Measurements from ENCODE around the gene TPBGL. TPM values are rescaled to one million over a fixed set of nuclear protein-coding genes. Genes with fewer than 3 reads are reported as not detected.

The TPBGL gene
- total and polyA plus RNA-seq, 2 donors = 0.05 to 0.23 TPM

GRCh38 chr11:75204685-75205563 is 35.6 kb upstream of the TPBGL start:
- WGBS = 36% methylated on average over 9 of the region's 9 CpGs
- Histone ChIP-seq H3K4me3 (ENCODE audit: low read length in 2 of 2) (no peak overlapping the region), H3K4me1 (ENCODE audit: control insufficient read depth in 2 of 2, insufficient read depth in 2 of 2, low read length in 2 of 2) (no peaks in the 10 kb centered on the region), H3K27ac (ENCODE audit: low read depth in 1 of 2, low read length in 1 of 2) (no peak overlapping the region), H3K27me3 (ENCODE audit: control insufficient read depth in 2 of 2, insufficient read depth in 1 of 2, low read length in 1 of 2) (peaks cover 0 to 6% of the 10 kb centered on the region in 2 donors), H3K9me3 (ENCODE audit: control insufficient read depth in 2 of 2, insufficient read depth in 1 of 2, low read length in 1 of 2) (no peaks in the 10 kb centered on the region), H3K36me3 (ENCODE audit: control insufficient read depth in 2 of 2, insufficient read depth in 2 of 2, low read length in 1 of 2) (no peaks in the 10 kb centered on the region)
- DNase-seq (ENCODE audit: low read depth in 6 of 9, low spot score in 9 of 9) = peak; percentile 20 to 74 (median 44)

- Histone ChIP-seq H3K9me3 (ENCODE audit: control insufficient read depth in 2 of 2, insufficient read depth in 1 of 2, low read length in 1 of 2) (no peaks in the 10 kb centered on the region), H3K4me3 (ENCODE audit: low read length in 2 of 2) (no peak overlapping the region), H3K27ac (ENCODE audit: low read depth in 1 of 2, low read length in 1 of 2) (no peak overlapping the region), H3K4me1 (ENCODE audit: control insufficient read depth in 2 of 2, insufficient read depth in 2 of 2, low read length in 2 of 2) (no peaks in the 10 kb centered on the region), H3K27me3 (ENCODE audit: control insufficient read depth in 2 of 2, insufficient read depth in 1 of 2, low read length in 1 of 2) (peaks cover 0 to 6% of the 10 kb centered on the region in 2 donors), H3K36me3 (ENCODE audit: control insufficient read depth in 2 of 2, insufficient read depth in 2 of 2, low read length in 1 of 2) (no peaks in the 10 kb centered on the region)
- WGBS = 92% methylated on average over 5 of the region's 5 CpGs
- no peak for DNase-seq (ENCODE audit: low read depth in 6 of 9, low spot score in 9 of 9)
These were observed 35.0 kb upstream of the TPBGL start for GRCh38 chr11:75205564-75206020.

- H3K27ac ChIP-seq (ENCODE audit: low read depth in 1 of 2, low read length in 1 of 2) = no peak overlapping the region
These were observed 32.1 kb upstream of the TPBGL start for GRCh38 chr11:75208446-75208845.

GRCh38 chr11:75212411-75212810 is 28.2 kb upstream of the TPBGL start:
- Histone ChIP-seq H3K27ac (ENCODE audit: low read depth in 1 of 2, low read length in 1 of 2) (no peak overlapping the region), H3K4me1 (ENCODE audit: control insufficient read depth in 2 of 2, insufficient read depth in 2 of 2, low read length in 2 of 2) (no peaks in the 10 kb centered on the region), H3K9me3 (ENCODE audit: control insufficient read depth in 2 of 2, insufficient read depth in 1 of 2, low read length in 1 of 2) (no peaks in the 10 kb centered on the region), H3K27me3 (ENCODE audit: control insufficient read depth in 2 of 2, insufficient read depth in 1 of 2, low read length in 1 of 2) (peaks cover 0 to 4% of the 10 kb centered on the region in 2 donors), H3K4me3 (ENCODE audit: low read length in 2 of 2) (no peak overlapping the region), H3K36me3 (ENCODE audit: control insufficient read depth in 2 of 2, insufficient read depth in 2 of 2, low read length in 1 of 2) (no peaks in the 10 kb centered on the region)
- DNase-seq (ENCODE audit: low read depth in 6 of 9, low spot score in 9 of 9) = no peak
- WGBS = 93% methylated on average over 5 of the region's 5 CpGs

More at GRCh38 chr11:75208446-75208845, 32.1 kb upstream of the TPBGL start:
- H3K9me3 ChIP-seq (ENCODE audit: control insufficient read depth in 2 of 2, insufficient read depth in 1 of 2, low read length in 1 of 2) = no peaks in the 10 kb centered on the region
- H3K27me3 ChIP-seq (ENCODE audit: control insufficient read depth in 2 of 2, insufficient read depth in 1 of 2, low read length in 1 of 2) = peaks cover 0 to 6% of the 10 kb centered on the region in 2 donors
- no peaks in the 10 kb centered on the region for H3K36me3 ChIP-seq (ENCODE audit: control insufficient read depth in 2 of 2, insufficient read depth in 2 of 2, low read length in 1 of 2)
- no peak overlapping the region for H3K4me3 ChIP-seq (ENCODE audit: low read length in 2 of 2)
- no peaks in the 10 kb centered on the region for H3K4me1 ChIP-seq (ENCODE audit: control insufficient read depth in 2 of 2, insufficient read depth in 2 of 2, low read length in 2 of 2)
- 18% methylated on average over 2 of the region's 2 CpGs for WGBS
- no peak for DNase-seq (ENCODE audit: low read depth in 6 of 9, low spot score in 9 of 9)

GRCh38 chr11:75214411-75214821 is 26.2 kb upstream of the TPBGL start:
- Histone ChIP-seq H3K4me3 (ENCODE audit: low read length in 2 of 2) (no peak overlapping the region), H3K27ac (ENCODE audit: low read depth in 1 of 2, low read length in 1 of 2) (no peak overlapping the region), H3K27me3 (ENCODE audit: control insufficient read depth in 2 of 2, insufficient read depth in 1 of 2, low read length in 1 of 2) (no peaks in the 10 kb centered on the region), H3K4me1 (ENCODE audit: control insufficient read depth in 2 of 2, insufficient read depth in 2 of 2, low read length in 2 of 2) (no peaks in the 10 kb centered on the region), H3K36me3 (ENCODE audit: control insufficient read depth in 2 of 2, insufficient read depth in 2 of 2, low read length in 1 of 2) (no peaks in the 10 kb centered on the region), H3K9me3 (ENCODE audit: control insufficient read depth in 2 of 2, insufficient read depth in 1 of 2, low read length in 1 of 2) (no peaks in the 10 kb centered on the region)
- DNase-seq (ENCODE audit: low read depth in 6 of 9, low spot score in 9 of 9) = peak; percentile 41 to 86 (median 73)
- 3% methylated on average over 8 of the region's 8 CpGs for WGBS

- H3K4me3 ChIP-seq (ENCODE audit: low read length in 2 of 2) = no peak overlapping the region
- H3K9me3 ChIP-seq (ENCODE audit: control insufficient read depth in 2 of 2, insufficient read depth in 1 of 2, low read length in 1 of 2) = no peaks in the 10 kb centered on the region
- H3K27me3 ChIP-seq (ENCODE audit: control insufficient read depth in 2 of 2, insufficient read depth in 1 of 2, low read length in 1 of 2) = no peaks in the 10 kb centered on the region
- H3K27ac ChIP-seq (ENCODE audit: low read depth in 1 of 2, low read length in 1 of 2) = no peak overlapping the region
- no peaks in the 10 kb centered on the region for H3K4me1 ChIP-seq (ENCODE audit: control insufficient read depth in 2 of 2, insufficient read depth in 2 of 2, low read length in 2 of 2)
- no peak for DNase-seq (ENCODE audit: low read depth in 6 of 9, low spot score in 9 of 9)
- H3K36me3 ChIP-seq (ENCODE audit: control insufficient read depth in 2 of 2, insufficient read depth in 2 of 2, low read length in 1 of 2) = no peaks in the 10 kb centered on the region
These were observed 25.7 kb upstream of the TPBGL start for GRCh38 chr11:75214843-75215242.

GRCh38 chr11:75219869-75220268 is 20.7 kb upstream of the TPBGL start:
- Histone ChIP-seq H3K27ac (ENCODE audit: low read depth in 1 of 2, low read length in 1 of 2) (no peak overlapping the region), H3K27me3 (ENCODE audit: control insufficient read depth in 2 of 2, insufficient read depth in 1 of 2, low read length in 1 of 2) (no peaks in the 10 kb centered on the region), H3K36me3 (ENCODE audit: control insufficient read depth in 2 of 2, insufficient read depth in 2 of 2, low read length in 1 of 2) (no peaks in the 10 kb centered on the region), H3K4me1 (ENCODE audit: control insufficient read depth in 2 of 2, insufficient read depth in 2 of 2, low read length in 2 of 2) (no peaks in the 10 kb centered on the region), H3K4me3 (ENCODE audit: low read length in 2 of 2) (no peak overlapping the region), H3K9me3 (ENCODE audit: control insufficient read depth in 2 of 2, insufficient read depth in 1 of 2, low read length in 1 of 2) (no peaks in the 10 kb centered on the region)
- WGBS = 61% methylated on average over 2 of the region's 2 CpGs
- no peak for DNase-seq (ENCODE audit: low read depth in 6 of 9, low spot score in 9 of 9)

- H3K27me3 ChIP-seq (ENCODE audit: control insufficient read depth in 2 of 2, insufficient read depth in 1 of 2, low read length in 1 of 2) = peaks cover 0 to 2% of the 10 kb centered on the region in 2 donors
- no peak overlapping the region for H3K27ac ChIP-seq (ENCODE audit: low read depth in 1 of 2, low read length in 1 of 2)
- no peak overlapping the region for H3K4me3 ChIP-seq (ENCODE audit: low read length in 2 of 2)
- H3K36me3 ChIP-seq (ENCODE audit: control insufficient read depth in 2 of 2, insufficient read depth in 2 of 2, low read length in 1 of 2) = no peaks in the 10 kb centered on the region
- DNase-seq (ENCODE audit: low read depth in 6 of 9, low spot score in 9 of 9) = no peak
- H3K4me1 ChIP-seq (ENCODE audit: control insufficient read depth in 2 of 2, insufficient read depth in 2 of 2, low read length in 2 of 2) = no peaks in the 10 kb centered on the region
- no peaks in the 10 kb centered on the region for H3K9me3 ChIP-seq (ENCODE audit: control insufficient read depth in 2 of 2, insufficient read depth in 1 of 2, low read length in 1 of 2)
- WGBS = 52% methylated on average over 5 of the region's 5 CpGs
These were observed 16.5 kb upstream of the TPBGL start for GRCh38 chr11:75223954-75224643.

- 81% methylated on average over 4 of the region's 4 CpGs for WGBS
- no peak overlapping the region for H3K4me3 ChIP-seq (ENCODE audit: low read length in 2 of 2)
- H3K4me1 ChIP-seq (ENCODE audit: control insufficient read depth in 2 of 2, insufficient read depth in 2 of 2, low read length in 2 of 2) = no peaks in the 10 kb centered on the region
- H3K36me3 ChIP-seq (ENCODE audit: control insufficient read depth in 2 of 2, insufficient read depth in 2 of 2, low read length in 1 of 2) = no peaks in the 10 kb centered on the region
- peaks cover 0 to 2% of the 10 kb centered on the region in 2 donors for H3K27me3 ChIP-seq (ENCODE audit: control insufficient read depth in 2 of 2, insufficient read depth in 1 of 2, low read length in 1 of 2)
- no peak overlapping the region for H3K27ac ChIP-seq (ENCODE audit: low read depth in 1 of 2, low read length in 1 of 2)
- no peaks in the 10 kb centered on the region for H3K9me3 ChIP-seq (ENCODE audit: control insufficient read depth in 2 of 2, insufficient read depth in 1 of 2, low read length in 1 of 2)
- DNase-seq (ENCODE audit: low read depth in 6 of 9, low spot score in 9 of 9) = no peak
These were observed 14.8 kb upstream of the TPBGL start for GRCh38 chr11:75225794-75226193.
